Gastrocnemius medialis (tissue), 4 donors: ENCODE measurements around the gene CNDP1. TPM values are rescaled to one million over a fixed set of nuclear protein-coding genes. Genes with fewer than 3 reads are reported as not detected.
"Not testable (repeated sequence)": the region's sequence is repeated elsewhere in the genome, so short reads cannot be mapped to it uniquely, and the experiment has no call there.

Experiments used
- ATAC-seq, 2 donors: fragments of 150-250 bp; one replicate each; pipeline ENCODE4 v1.9.1; 2016
- DNase-seq, 2 donors: peaks; one replicate each; pipeline ENCODE4 v3.0.0-alpha.2; 2019
- H3K27ac ChIP-seq, 4 donors: fragments of 200-600 bp; sonication (generic); 1 replicate in 1 of 4; 2 replicates in 3 of 4; pipeline ENCODE4 v1.5.1; 2016 to 2018; ENCODE audit warnings: mild to moderate bottlenecking in 2 of 4, moderate library complexity in 1 of 4
- H3K27me3 ChIP-seq, 3 donors: fragments of 200-600 bp; sonication (generic) in 2 of 3; 1 replicate in 1 of 3; 2 replicates in 2 of 3; pipeline versions ENCODE4 v1.5.1 to v1.6.0; 2016 to 2019; ENCODE audit warnings: mild to moderate bottlenecking in 1 of 3, moderate library complexity in 1 of 3
- H3K36me3 ChIP-seq, 2 donors: fragments of 200-600 bp; sonication (generic) in 1 of 2; one replicate each; pipeline ENCODE4 v1.5.1; 2017 to 2018
- H3K4me1 ChIP-seq, 2 donors: fragments of 200-600 bp; sonication (generic) in 1 of 2; one replicate each; pipeline ENCODE4 v1.5.1; 2016 to 2017; ENCODE audit warnings: mild to moderate bottlenecking in 2 of 2
- H3K4me3 ChIP-seq, 4 donors: fragments of 200-600 bp; sonication (generic) in 3 of 4; 1 replicate in 1 of 4; 2 replicates in 3 of 4; pipeline ENCODE4 v1.5.1; 2016 to 2019; ENCODE audit warnings: mild to moderate bottlenecking in 2 of 4
- H3K9me3 ChIP-seq, 3 donors: fragments of 200-600 bp; sonication (generic) in 2 of 3; 1 replicate in 1 of 3; 2 replicates in 2 of 3; pipeline ENCODE4 v1.5.1; 2016 to 2019
- POLR2A ChIP-seq, 2 donors: fragments of 450-650 bp; IDR thresholded peaks; one replicate each; pipeline ENCODE4 v1.6.1; 2017; ENCODE audit warnings: antibody characterized with exemption in 2 of 2, mild to moderate bottlenecking in 2 of 2, moderate library complexity in 2 of 2
- in situ Hi-C, 4 donors: fragments of 200-750 bp; cut with MboI; loops; one replicate each; pipeline versions ENCODE4 v1.15.0 to v1.8.0; 2017; ENCODE audit warnings: low sequenced_read_pairs in 4 of 4
- intact Hi-C: fragments of 100-400 bp; cut with DNase I; formaldehyde crosslinking; loops from one replicate; pipeline ENCODE4 v1.15.1; 2023; ENCODE audit warnings: low total_unique reads
- total RNA-seq, 4 donors: library from RNA; depleted of rRNA; stranded (reverse); fragments of >200 nt; gene quantifications; one replicate each; pipeline versions ENCODE4 v1.1.0 to v1.2.3, GENCODE V29; 2016
- TF ChIP-seq, protein P1 (sequence below), 5 experiments: fragments of 450-650 bp in 3 of 5; fragments of 200-600 bp in 2 of 5; sonication (generic) in 2 of 5; IDR thresholded peaks in 4 of 5; conservative IDR thresholded peaks in 1 of 5; 1 replicate in 4 of 5; 2 replicates in 1 of 5; pipeline ENCODE4 v1.5.1; 2016 to 2019; ENCODE audit warnings: antibody characterized with exemption in 5 of 5, mild to moderate bottlenecking in 3 of 5, moderate library complexity in 3 of 5

The CNDP1 gene
- total RNA-seq, 4 donors from 2014 or later = not detected

- no peak for DNase-seq
- intact Hi-C loops (no loop called here), in situ Hi-C loops (no loop called here)
- ATAC-seq = no peak
- Histone ChIP-seq H3K9me3 (no peaks in the 10 kb centered on the region), H3K27ac (no peak overlapping the region), H3K36me3 (peaks cover 0 to 26% of the 10 kb centered on the region in 2 donors), H3K27me3 (no peaks in the 10 kb centered on the region), H3K4me3 (no peak overlapping the region), H3K4me1 (peaks cover 9 to 14% of the 10 kb centered on the region in 2 donors)
- TF ChIP-seq POLR2A (IDR thresholded peaks at IDR 0.05) = no peak
- TF ChIP-seq, protein P1, sequence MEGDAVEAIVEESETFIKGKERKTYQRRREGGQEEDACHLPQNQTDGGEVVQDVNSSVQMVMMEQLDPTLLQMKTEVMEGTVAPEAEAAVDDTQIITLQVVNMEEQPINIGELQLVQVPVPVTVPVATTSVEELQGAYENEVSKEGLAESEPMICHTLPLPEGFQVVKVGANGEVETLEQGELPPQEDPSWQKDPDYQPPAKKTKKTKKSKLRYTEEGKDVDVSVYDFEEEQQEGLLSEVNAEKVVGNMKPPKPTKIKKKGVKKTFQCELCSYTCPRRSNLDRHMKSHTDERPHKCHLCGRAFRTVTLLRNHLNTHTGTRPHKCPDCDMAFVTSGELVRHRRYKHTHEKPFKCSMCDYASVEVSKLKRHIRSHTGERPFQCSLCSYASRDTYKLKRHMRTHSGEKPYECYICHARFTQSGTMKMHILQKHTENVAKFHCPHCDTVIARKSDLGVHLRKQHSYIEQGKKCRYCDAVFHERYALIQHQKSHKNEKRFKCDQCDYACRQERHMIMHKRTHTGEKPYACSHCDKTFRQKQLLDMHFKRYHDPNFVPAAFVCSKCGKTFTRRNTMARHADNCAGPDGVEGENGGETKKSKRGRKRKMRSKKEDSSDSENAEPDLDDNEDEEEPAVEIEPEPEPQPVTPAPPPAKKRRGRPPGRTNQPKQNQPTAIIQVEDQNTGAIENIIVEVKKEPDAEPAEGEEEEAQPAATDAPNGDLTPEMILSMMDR (IDR thresholded peaks at IDR 0.05 in 4 of 5, conservative IDR thresholded peaks at IDR 0.05 in 1 of 5) = no peak
Observed at GRCh38 chr18:74522635-74523548, 11.4 kb upstream of the CNDP1 start.

- H3K4me1 ChIP-seq = peaks cover 9 to 14% of the 10 kb centered on the region in 2 donors
- peaks cover 0 to 16% of the 10 kb centered on the region in 2 donors for H3K36me3 ChIP-seq
- H3K9me3 ChIP-seq = no peaks in the 10 kb centered on the region
- H3K27ac ChIP-seq = peak overlapping the region; percentile 34 to 59 (median 54)
- TF ChIP-seq, protein P1 (IDR thresholded peaks at IDR 0.05 in 4 of 5, conservative IDR thresholded peaks at IDR 0.05 in 1 of 5) = no peak
- TF ChIP-seq POLR2A (IDR thresholded peaks at IDR 0.05) = no peak
- intact Hi-C loops = no loop called here
- H3K27me3 ChIP-seq = no peaks in the 10 kb centered on the region
- H3K4me3 ChIP-seq = no peak overlapping the region
- no peak for ATAC-seq
- no peak for DNase-seq
- in situ Hi-C loops = no loop called here
Observed at GRCh38 chr18:74524097-74524496, 10.2 kb upstream of the CNDP1 start.

DNA sequence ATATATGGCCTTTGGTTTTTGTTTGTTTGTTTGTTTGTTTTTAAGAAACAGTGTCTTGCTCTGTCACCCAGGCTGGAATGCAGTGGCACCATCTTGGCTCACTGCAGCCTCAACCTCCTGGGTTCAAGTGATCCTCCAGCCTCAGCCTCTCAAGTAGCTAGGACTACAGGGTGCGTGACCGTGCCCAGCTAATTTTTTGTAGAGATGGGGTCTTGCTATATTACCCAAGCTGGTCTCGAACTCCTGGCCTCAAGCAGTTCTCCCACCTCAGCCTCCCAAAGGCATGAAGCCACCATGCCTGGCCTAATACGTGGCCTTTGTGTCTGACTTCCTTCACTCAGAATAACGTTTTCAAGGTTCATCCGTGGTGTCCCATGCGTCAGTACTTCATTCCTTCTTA lies 9.4 kb upstream of the CNDP1 start:
- H3K9me3 ChIP-seq, DNase-seq, H3K36me3 ChIP-seq, ATAC-seq, in situ Hi-C loops, H3K27me3 ChIP-seq, H3K27ac ChIP-seq, H3K4me3 ChIP-seq, intact Hi-C loops: not testable (repeated sequence)
- H3K4me1 ChIP-seq = peaks cover 9 to 14% of the 10 kb centered on the region in 2 donors

DNA sequence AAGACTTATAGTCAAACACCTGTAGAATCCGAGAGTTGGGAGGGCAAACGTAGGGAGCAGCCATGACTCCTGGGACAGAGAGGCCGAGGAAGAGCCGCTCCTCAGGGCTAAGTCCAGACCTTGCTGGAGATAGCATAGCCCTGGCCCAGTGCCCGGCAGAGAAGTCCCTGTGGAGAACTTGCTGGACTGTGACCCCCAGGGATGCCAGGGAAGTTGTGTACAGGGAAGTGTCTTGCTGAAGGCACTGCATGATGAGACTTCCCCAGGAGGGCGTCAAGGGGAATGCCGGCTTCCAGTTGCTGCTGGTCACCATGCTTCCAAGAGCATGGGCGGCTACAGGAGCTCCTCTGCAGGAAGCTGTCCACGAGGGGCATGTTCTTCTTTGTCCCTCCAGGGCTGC lies 8.6 kb upstream of the CNDP1 start:
- no peak for TF ChIP-seq POLR2A (IDR thresholded peaks at IDR 0.05)
- ATAC-seq (no peak), DNase-seq (no peak)
- no peak overlapping the region for H3K4me3 ChIP-seq
- no peaks in the 10 kb centered on the region for H3K27me3 ChIP-seq
- intact Hi-C loops = no loop called here
- peaks cover 9 to 14% of the 10 kb centered on the region in 2 donors for H3K4me1 ChIP-seq
- H3K36me3 ChIP-seq = no peaks in the 10 kb centered on the region
- H3K27ac ChIP-seq = no peak overlapping the region
- H3K9me3 ChIP-seq = no peaks in the 10 kb centered on the region
- in situ Hi-C loops = no loop called here

- in situ Hi-C loops (no loop called here), intact Hi-C loops (no loop called here)
- DNase-seq = no peak
- Histone ChIP-seq H3K36me3 (no peaks in the 10 kb centered on the region), H3K4me3 (no peak overlapping the region), H3K27ac (no peak overlapping the region), H3K9me3 (no peaks in the 10 kb centered on the region), H3K4me1 (peaks cover 9 to 14% of the 10 kb centered on the region in 2 donors), H3K27me3 (no peaks in the 10 kb centered on the region)
- TF ChIP-seq, protein P1 (IDR thresholded peaks at IDR 0.05 in 4 of 5, conservative IDR thresholded peaks at IDR 0.05 in 1 of 5) = no peak
- TF ChIP-seq POLR2A (IDR thresholded peaks at IDR 0.05) = no peak
- no peak for ATAC-seq
Observed at GRCh38 chr18:74526488-74526887, 7.8 kb upstream of the CNDP1 start.
